ENCODE results near the gene C17orf75.

The C17orf75 gene

GRCh38 chr17:32302860-32303649 is 38.9 kb downstream of the C17orf75 start:
- DNase-seq, result no peak

- DNase-seq, result no peak
These were observed 39.9 kb downstream of the C17orf75 start for GRCh38 chr17:32302037-32302436.

- DNase-seq, result no peak
These were observed 42.3 kb downstream of the C17orf75 start for GRCh38 chr17:32299580-32300164.

- DNase-seq, result no peak
These were observed 43.0 kb downstream of the C17orf75 start for GRCh38 chr17:32298721-32299579.

GRCh38 chr17:32298298-32298697 is 43.7 kb downstream of the C17orf75 start:
- DNase-seq, result no peak

GRCh38 chr17:32297860-32298259 is 44.1 kb downstream of the C17orf75 start:
- no peak for DNase-seq

GRCh38 chr17:32297424-32297823 is 44.5 kb downstream of the C17orf75 start:
- no peak for DNase-seq

- no peak for DNase-seq
These were observed 49.9 kb downstream of the C17orf75 start for GRCh38 chr17:32292094-32292493.

- DNase-seq, result no peak
These were observed 52.4 kb downstream of the C17orf75 start for GRCh38 chr17:32289471-32290070.

- no peak for DNase-seq
These were observed 53.4 kb downstream of the C17orf75 start for GRCh38 chr17:32288615-32289014.

GRCh38 chr17:32287804-32288511 is 54.0 kb downstream of the C17orf75 start:
- no peak for DNase-seq

GRCh38 chr17:32286518-32286900 is 55.5 kb downstream of the C17orf75 start:
- no peak for DNase-seq

GRCh38 chr17:32285746-32286517 is 56.0 kb downstream of the C17orf75 start:
- no peak for DNase-seq

- no peak for DNase-seq
These were observed 56.7 kb downstream of the C17orf75 start for GRCh38 chr17:32285306-32285705.

- no peak for DNase-seq
These were observed 58.2 kb downstream of the C17orf75 start for GRCh38 chr17:32283745-32284201.

- no peak for DNase-seq
These were observed 60.9 kb downstream of the C17orf75 start for GRCh38 chr17:32281011-32281451.

GRCh38 chr17:32279891-32280716 is 61.9 kb downstream of the C17orf75 start:
- DNase-seq, result no peak

- no peak for DNase-seq
These were observed 63.2 kb downstream of the C17orf75 start for GRCh38 chr17:32278815-32279214.

Data from activated CD4-positive, alpha-beta T cell treated with anti-CD3 and anti-CD28 coated beads, Interleukin-2, amount 50 U/mL, for 4 hours (primary cell).